ENCODE data around the gene ZNG1F. TPM values are rescaled to one million over a fixed set of nuclear protein-coding genes. Genes with fewer than 3 reads are reported as not detected.
"Not testable (repeated sequence)": the region's sequence is repeated elsewhere in the genome, so short reads cannot be mapped to it uniquely, and the experiment has no call there.

Gene ZNG1F
- total and polyA plus RNA-seq, 5 donors: 2.0 to 7.8 (median 2.1) TPM

GRCh38 chr9:41120696-41121095 lies 68.4 kb downstream of the ZNG1F start:
- not testable (repeated sequence) for ATAC-seq

DNA sequence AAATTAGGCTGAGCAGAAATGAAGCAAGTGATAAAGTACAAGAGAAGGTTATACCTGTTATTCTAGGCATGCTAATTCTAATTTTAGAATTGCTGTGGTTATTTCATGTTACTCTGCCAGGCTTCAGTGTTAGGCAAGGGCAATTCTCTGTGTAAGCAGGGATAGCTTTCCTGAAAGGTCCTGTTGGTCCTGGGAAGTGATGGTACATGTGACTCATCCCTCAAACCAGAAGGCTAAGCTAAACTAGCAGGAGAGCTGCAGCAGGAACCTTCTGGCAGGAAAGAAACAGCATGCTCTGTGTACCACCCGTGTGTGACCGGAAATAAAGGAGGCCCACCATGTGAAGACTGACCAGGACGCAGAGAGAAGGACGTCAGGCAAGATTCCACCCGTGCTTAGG lies 69.4 kb downstream of the ZNG1F start:
- DNase-seq; H3K4me3 ChIP-seq (ENCODE audit: low read length); H3K27me3 ChIP-seq (ENCODE audit: control insufficient read depth, insufficient read depth); H3K4me1 ChIP-seq (ENCODE audit: control insufficient read depth, insufficient read depth, low read length); H3K27ac ChIP-seq (ENCODE audit: low read length); ATAC-seq; intact Hi-C loops (cut with DNase I); H3K9me3 ChIP-seq (ENCODE audit: control insufficient read depth, low read length): not testable (repeated sequence)
- WGBS: no CpG with 5 or more reads among the region's 5 CpGs

More at GRCh38 chr9:41120696-41121095, 68.4 kb downstream of the ZNG1F start:
- H3K9me3 ChIP-seq (ENCODE audit: control insufficient read depth, low read length); H3K4me3 ChIP-seq (ENCODE audit: low read length); H3K4me1 ChIP-seq (ENCODE audit: control insufficient read depth, insufficient read depth, low read length); H3K27ac ChIP-seq (ENCODE audit: low read length); H3K27me3 ChIP-seq (ENCODE audit: control insufficient read depth, insufficient read depth); DNase-seq; intact Hi-C loops (cut with DNase I): not testable (repeated sequence)
- WGBS: no CpG with 5 or more reads among the region's 4 CpGs

DNA sequence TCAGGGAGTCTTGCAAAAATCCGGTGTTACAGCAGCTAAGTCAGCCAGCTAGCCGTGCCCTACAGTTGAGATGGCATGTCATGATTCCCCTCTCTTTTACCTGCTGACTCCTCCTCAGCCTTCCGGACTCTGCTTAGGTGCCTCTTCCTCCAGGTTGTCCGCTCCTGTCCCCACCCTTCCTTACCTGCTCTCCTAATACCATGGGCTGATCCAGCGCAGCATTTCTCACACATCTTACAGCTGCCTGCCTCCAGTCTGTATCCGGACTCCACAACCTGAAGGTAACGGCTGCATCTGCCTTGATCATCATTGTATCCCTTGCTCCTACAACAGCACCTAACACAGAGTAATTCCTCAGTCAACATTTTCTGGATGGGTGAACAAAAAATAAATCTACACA lies 69.8 kb downstream of the ZNG1F start:
- H3K27ac ChIP-seq (ENCODE audit: low read length); intact Hi-C loops (cut with DNase I); DNase-seq; H3K4me1 ChIP-seq (ENCODE audit: control insufficient read depth, insufficient read depth, low read length); H3K27me3 ChIP-seq (ENCODE audit: control insufficient read depth, insufficient read depth); H3K4me3 ChIP-seq (ENCODE audit: low read length); H3K9me3 ChIP-seq (ENCODE audit: control insufficient read depth, low read length): not testable (repeated sequence)
- ATAC-seq: peak; percentile 55 to 57
- 46% methylated on average over 7 of the region's 7 CpGs for WGBS

GRCh38 chr9:41113348-41113747 lies 75.8 kb downstream of the ZNG1F start:
- DNase-seq; H3K4me3 ChIP-seq (ENCODE audit: low read length); H3K27ac ChIP-seq (ENCODE audit: low read length); H3K9me3 ChIP-seq (ENCODE audit: control insufficient read depth, low read length); ATAC-seq; intact Hi-C loops (cut with DNase I); H3K27me3 ChIP-seq (ENCODE audit: control insufficient read depth, insufficient read depth); H3K4me1 ChIP-seq (ENCODE audit: control insufficient read depth, insufficient read depth, low read length): not testable (repeated sequence)
- WGBS: 54% methylated on average over 8 of the region's 14 CpGs

DNA sequence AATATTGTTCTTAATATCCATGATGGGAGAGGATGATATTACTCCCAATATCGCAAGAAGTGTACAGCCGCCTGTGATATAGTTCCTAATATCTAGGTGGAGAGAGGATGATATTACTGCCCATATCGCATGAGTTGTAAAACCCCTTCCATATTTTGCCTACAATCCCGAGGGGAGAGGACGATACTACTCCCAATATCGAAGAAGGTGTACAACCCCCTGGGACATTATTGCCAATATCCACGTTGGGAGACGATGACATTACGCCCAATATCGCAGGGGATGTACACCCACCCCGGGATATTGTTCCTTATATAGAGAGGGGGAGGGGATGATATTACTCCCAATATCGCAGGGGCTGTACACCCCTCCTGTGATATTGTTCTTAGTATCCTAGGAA lies 77.7 kb downstream of the ZNG1F start:
- 77% methylated on average over 12 of the region's 12 CpGs for WGBS
- H3K4me3 ChIP-seq (ENCODE audit: low read length); H3K27me3 ChIP-seq (ENCODE audit: control insufficient read depth, insufficient read depth); DNase-seq; ATAC-seq; H3K4me1 ChIP-seq (ENCODE audit: control insufficient read depth, insufficient read depth, low read length); H3K27ac ChIP-seq (ENCODE audit: low read length); H3K9me3 ChIP-seq (ENCODE audit: control insufficient read depth, low read length); intact Hi-C loops (cut with DNase I): not testable (repeated sequence)

DNA sequence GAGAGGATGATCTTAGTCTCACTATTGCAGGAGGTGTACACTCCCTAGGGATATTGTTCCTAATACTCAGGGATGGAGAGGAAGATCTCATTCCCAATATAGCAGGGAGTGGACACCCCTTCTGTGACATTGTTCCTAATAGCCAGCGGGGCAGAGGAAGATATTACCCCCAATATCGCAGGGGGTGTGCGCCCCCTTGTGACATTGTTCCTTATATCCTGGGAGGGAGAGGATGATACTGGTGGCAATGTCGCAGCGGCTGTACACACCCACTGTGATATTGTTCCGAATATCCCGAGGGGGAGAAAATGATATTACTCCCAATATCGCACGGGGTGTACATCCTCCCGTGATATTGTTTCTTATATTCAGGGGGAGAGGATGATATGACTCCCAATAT lies 78.2 kb downstream of the ZNG1F start:
- DNase-seq; H3K27me3 ChIP-seq (ENCODE audit: control insufficient read depth, insufficient read depth); H3K9me3 ChIP-seq (ENCODE audit: control insufficient read depth, low read length); intact Hi-C loops (cut with DNase I); ATAC-seq; H3K4me1 ChIP-seq (ENCODE audit: control insufficient read depth, insufficient read depth, low read length); H3K27ac ChIP-seq (ENCODE audit: low read length); H3K4me3 ChIP-seq (ENCODE audit: low read length): not testable (repeated sequence)
- WGBS: 37% methylated on average over 9 of the region's 10 CpGs

DNA sequence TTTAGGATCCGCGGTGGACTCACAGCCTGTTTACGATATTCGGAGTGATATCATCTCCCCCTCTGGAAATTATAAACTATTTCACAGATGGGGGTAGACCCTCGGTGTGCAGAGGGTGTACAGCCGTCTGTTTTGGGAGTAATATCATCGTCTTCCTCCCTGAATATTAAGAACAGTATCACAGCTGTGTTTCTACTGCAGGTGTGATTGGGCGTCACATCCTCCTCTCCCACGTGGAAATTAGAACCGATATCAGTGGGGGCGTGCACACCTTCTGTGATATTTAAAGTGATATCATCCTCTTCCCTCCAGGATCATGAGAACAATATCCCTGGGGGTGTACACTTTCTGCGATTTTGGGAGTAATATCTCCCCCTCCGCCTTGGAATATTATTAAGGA lies 79.9 kb downstream of the ZNG1F start:
- ATAC-seq; DNase-seq; H3K4me1 ChIP-seq (ENCODE audit: control insufficient read depth, insufficient read depth, low read length); intact Hi-C loops (cut with DNase I); H3K27ac ChIP-seq (ENCODE audit: low read length); H3K9me3 ChIP-seq (ENCODE audit: control insufficient read depth, low read length); H3K4me3 ChIP-seq (ENCODE audit: low read length); H3K27me3 ChIP-seq (ENCODE audit: control insufficient read depth, insufficient read depth): not testable (repeated sequence)
- WGBS: 25% methylated on average over 4 of the region's 13 CpGs

DNA sequence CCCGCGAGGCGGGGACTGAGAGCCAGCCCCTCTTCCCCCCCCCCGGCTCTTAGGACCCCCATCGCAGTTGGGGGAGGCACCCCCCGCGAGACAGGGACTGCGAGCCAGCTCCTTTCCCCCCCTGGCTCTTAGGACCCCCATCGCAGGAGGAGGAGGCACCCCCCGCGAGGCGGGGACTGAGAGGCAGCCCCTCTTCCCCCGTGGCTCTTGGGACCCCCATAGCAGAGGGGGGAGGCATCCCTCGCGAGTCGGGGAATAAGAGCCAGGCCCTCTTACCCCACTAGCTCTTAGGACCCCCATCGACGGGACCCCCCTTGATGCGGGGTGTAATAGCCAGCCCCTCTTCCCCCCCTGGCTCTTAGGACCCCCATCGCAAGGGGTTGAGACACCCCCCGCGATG lies 80.3 kb downstream of the ZNG1F start:
- DNase-seq; intact Hi-C loops (cut with DNase I); H3K4me1 ChIP-seq (ENCODE audit: control insufficient read depth, insufficient read depth, low read length); H3K9me3 ChIP-seq (ENCODE audit: control insufficient read depth, low read length); ATAC-seq; H3K4me3 ChIP-seq (ENCODE audit: low read length); H3K27me3 ChIP-seq (ENCODE audit: control insufficient read depth, insufficient read depth); H3K27ac ChIP-seq (ENCODE audit: low read length): not testable (repeated sequence)
- 20% methylated on average over 9 of the region's 22 CpGs for WGBS

DNA sequence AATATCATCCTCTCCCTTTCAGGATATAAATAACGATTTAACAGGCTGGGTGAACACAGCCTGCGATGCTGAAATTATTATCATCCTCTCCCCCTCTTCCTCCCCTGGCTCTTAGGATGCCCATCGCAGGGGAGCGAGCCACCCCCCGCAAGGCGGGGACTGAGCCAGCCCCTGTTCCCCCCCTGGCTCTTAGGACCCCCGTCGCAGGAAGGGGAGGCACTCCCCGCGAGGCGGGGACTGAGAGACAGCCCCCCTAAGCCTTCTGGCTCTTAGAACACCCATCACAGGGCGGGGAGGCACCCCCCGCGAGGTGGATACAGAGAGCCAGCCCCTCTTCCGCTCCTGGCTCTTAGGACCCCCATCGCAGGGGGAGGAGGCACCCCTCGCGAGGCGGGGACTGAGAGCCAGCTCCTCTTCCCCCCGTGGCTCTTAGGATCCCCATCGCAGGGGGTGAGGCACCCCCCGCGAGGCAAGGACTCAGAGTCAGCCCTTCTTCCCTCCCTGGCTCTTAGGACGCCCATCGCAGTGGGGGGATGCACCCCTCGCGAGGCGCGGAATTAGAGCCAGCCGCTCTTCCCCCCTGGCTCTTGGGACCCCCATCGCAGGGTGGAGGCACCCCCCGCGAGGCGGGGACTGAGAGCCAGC lies 82.5 kb downstream of the ZNG1F start:
- H3K27ac ChIP-seq (ENCODE audit: low read length); H3K4me3 ChIP-seq (ENCODE audit: low read length); DNase-seq; H3K9me3 ChIP-seq (ENCODE audit: control insufficient read depth, low read length); H3K4me1 ChIP-seq (ENCODE audit: control insufficient read depth, insufficient read depth, low read length); intact Hi-C loops (cut with DNase I); H3K27me3 ChIP-seq (ENCODE audit: control insufficient read depth, insufficient read depth): not testable (repeated sequence)
- ATAC-seq: peak; percentile 37 to 56
- 22% methylated on average over 22 of the region's 34 CpGs for WGBS

GRCh38 chr9:41105557-41106253 lies 83.4 kb downstream of the ZNG1F start:
- H3K9me3 ChIP-seq (ENCODE audit: control insufficient read depth, low read length); ATAC-seq; H3K4me3 ChIP-seq (ENCODE audit: low read length); H3K4me1 ChIP-seq (ENCODE audit: control insufficient read depth, insufficient read depth, low read length); DNase-seq; H3K27ac ChIP-seq (ENCODE audit: low read length); H3K27me3 ChIP-seq (ENCODE audit: control insufficient read depth, insufficient read depth); intact Hi-C loops (cut with DNase I): not testable (repeated sequence)
- 47% methylated on average over 8 of the region's 13 CpGs for WGBS

DNA sequence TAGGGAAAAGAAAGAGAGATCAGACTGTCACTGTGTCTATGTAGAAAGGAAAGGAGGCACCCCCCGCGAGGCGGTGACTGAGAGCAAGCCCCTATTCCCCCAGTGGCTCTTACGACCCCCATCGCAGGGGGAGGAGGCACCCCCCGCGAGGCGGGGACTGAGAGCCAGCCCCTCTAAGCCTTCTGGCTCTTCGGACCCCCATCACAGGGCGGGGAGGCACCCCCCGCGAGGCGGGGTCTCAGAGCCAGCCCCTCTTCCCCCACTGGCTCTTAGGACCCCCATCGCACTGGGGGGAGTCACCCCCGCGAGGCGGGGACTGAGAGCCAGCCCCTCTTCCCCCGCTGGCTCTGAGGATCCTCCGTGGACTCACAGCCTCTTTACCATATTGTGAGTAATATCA lies 84.6 kb downstream of the ZNG1F start:
- H3K4me1 ChIP-seq (ENCODE audit: control insufficient read depth, insufficient read depth, low read length); H3K27me3 ChIP-seq (ENCODE audit: control insufficient read depth, insufficient read depth); H3K27ac ChIP-seq (ENCODE audit: low read length); intact Hi-C loops (cut with DNase I); H3K4me3 ChIP-seq (ENCODE audit: low read length); DNase-seq; H3K9me3 ChIP-seq (ENCODE audit: control insufficient read depth, low read length): not testable (repeated sequence)
- WGBS: 16% methylated on average over 10 of the region's 19 CpGs
- ATAC-seq: peak in 1 of 2 donors; percentile 45

Data from right cardiac atrium (tissue), 5 donors.